NCI-H524 treated with DMSO at 0.1 percent for 48 hours (cell line): ENCODE results near the gene EIF3K.

Experiments
- DNase-seq: peaks from one replicate; lab custom pipeline; 2025; lab: John Stamatoyannopoulos, UW

The EIF3K gene

GRCh38 chr19:38684078-38684861, 65.3 kb downstream of the EIF3K start:
- DNase-seq: no peak

- DNase-seq: no peak
Observed at GRCh38 chr19:38684862-38685665, 66.1 kb downstream of the EIF3K start.

- DNase-seq: peak; percentile 53
Observed at GRCh38 chr19:38685666-38686529, 66.9 kb downstream of the EIF3K start.

- DNase-seq: no peak
Observed at GRCh38 chr19:38686530-38686888, 67.5 kb downstream of the EIF3K start.
